ENCODE measurements around the gene ZFAND4.
"Not testable (repeated sequence)": the region's sequence is repeated elsewhere in the genome, so short reads cannot be mapped to it uniquely, and the experiment has no call there.

The ZFAND4 gene

GRCh38 chr10:45655219-45655618 is 17.4 kb downstream of the ZFAND4 start:
- ATAC-seq, result no peak
- no peak for TF ChIP-seq SNAI2 (CRISPR knock-in tag; IDR thresholded peaks at IDR 0.05)
- no peak for TF ChIP-seq OSR1 (CRISPR knock-in tag; IDR thresholded peaks at IDR 0.05)
- TF ChIP-seq RARB (CRISPR knock-in tag; IDR thresholded peaks at IDR 0.05), result no peak
- TF ChIP-seq GLIS3 (CRISPR knock-in tag; IDR thresholded peaks at IDR 0.05), result no peak
- TF ChIP-seq ZNF565 (CRISPR knock-in tag; conservative IDR thresholded peaks at IDR 0.05; ENCODE audit: low read depth), result no peak
- no peak for TF ChIP-seq ZC3H10 (CRISPR knock-in tag; IDR thresholded peaks at IDR 0.05)
- no peak for TF ChIP-seq BACH2 (CRISPR knock-in tag; IDR thresholded peaks at IDR 0.05; ENCODE audit: borderline replicate concordance)
- no peak for TF ChIP-seq ZNF70 (CRISPR knock-in tag; IDR thresholded peaks at IDR 0.05)
- TF ChIP-seq TSHZ2 (CRISPR knock-in tag; IDR thresholded peaks at IDR 0.05), result no peak
- no peak for TF ChIP-seq ZFP3 (CRISPR knock-in tag; IDR thresholded peaks at IDR 0.05)
- no peak for TF ChIP-seq ZNF8 (CRISPR knock-in tag; IDR thresholded peaks at IDR 0.05)
- TF ChIP-seq TOX (CRISPR knock-in tag; IDR thresholded peaks at IDR 0.05; ENCODE audit: borderline replicate concordance), result no peak
- no peak for TF ChIP-seq CSDC2 (CRISPR knock-in tag; IDR thresholded peaks at IDR 0.05)
- no peak for TF ChIP-seq TCF4 (CRISPR knock-in tag; IDR thresholded peaks at IDR 0.05; ENCODE audit: borderline replicate concordance)
- TF ChIP-seq CREB5 (CRISPR knock-in tag; IDR thresholded peaks at IDR 0.05; ENCODE audit: low read depth), result no peak
- no peak for TF ChIP-seq ESRRG (CRISPR knock-in tag; IDR thresholded peaks at IDR 0.05)
- no peak for TF ChIP-seq PPARA (CRISPR knock-in tag; IDR thresholded peaks at IDR 0.05; ENCODE audit: borderline replicate concordance)
- TF ChIP-seq PATZ1 (CRISPR knock-in tag; IDR thresholded peaks at IDR 0.05; ENCODE audit: borderline replicate concordance), result no peak

GRCh38 chr10:45654753-45655141 is 17.8 kb downstream of the ZFAND4 start:
- not testable (repeated sequence) for ATAC-seq

- no peak for ATAC-seq
- TF ChIP-seq POU6F1 (CRISPR knock-in tag; IDR thresholded peaks at IDR 0.05; ENCODE audit: borderline replicate concordance, low read depth) (no peak), PATZ1 (CRISPR knock-in tag; IDR thresholded peaks at IDR 0.05; ENCODE audit: borderline replicate concordance) (no peak), PPARA (CRISPR knock-in tag; IDR thresholded peaks at IDR 0.05; ENCODE audit: borderline replicate concordance) (no peak), CSRNP3 (CRISPR knock-in tag; IDR thresholded peaks at IDR 0.05) (no peak), ZFP30 (CRISPR knock-in tag; IDR thresholded peaks at IDR 0.05) (no peak), TCF4 (CRISPR knock-in tag; IDR thresholded peaks at IDR 0.05; ENCODE audit: borderline replicate concordance) (no peak), TOX (CRISPR knock-in tag; IDR thresholded peaks at IDR 0.05; ENCODE audit: borderline replicate concordance) (no peak), ISL1 (CRISPR knock-in tag; IDR thresholded peaks at IDR 0.05) (no peak), ZNF565 (CRISPR knock-in tag; conservative IDR thresholded peaks at IDR 0.05; ENCODE audit: low read depth) (no peak), CSDC2 (CRISPR knock-in tag; IDR thresholded peaks at IDR 0.05) (no peak), TSHZ2 (CRISPR knock-in tag; IDR thresholded peaks at IDR 0.05) (no peak), ZNF70 (CRISPR knock-in tag; IDR thresholded peaks at IDR 0.05) (no peak), ZC3H10 (CRISPR knock-in tag; IDR thresholded peaks at IDR 0.05) (no peak), OSR1 (CRISPR knock-in tag; IDR thresholded peaks at IDR 0.05) (no peak), SNAI2 (CRISPR knock-in tag; IDR thresholded peaks at IDR 0.05) (no peak), CREB5 (CRISPR knock-in tag; IDR thresholded peaks at IDR 0.05; ENCODE audit: low read depth) (no peak), ZFP3 (CRISPR knock-in tag; IDR thresholded peaks at IDR 0.05) (no peak), RARB (CRISPR knock-in tag; IDR thresholded peaks at IDR 0.05) (no peak)
These were observed 19.1 kb downstream of the ZFAND4 start for GRCh38 chr10:45653454-45653853.
